HG03159 (cell line): Measurements from ENCODE around the gene RPS27L.
"Not testable (repeated sequence)": the region's sequence is repeated elsewhere in the genome, so short reads cannot be mapped to it uniquely, and the experiment has no call there.

Source experiments
- ATAC-seq: cut with Tn5 transposase; IDR thresholded peaks from one replicate; pipeline ENCODE4 v1.9.1; 2021; ENCODE audit warnings: mild to moderate bottlenecking, moderate library complexity; ENCODE audit not compliant: unreplicated experiment

Gene RPS27L

DNA sequence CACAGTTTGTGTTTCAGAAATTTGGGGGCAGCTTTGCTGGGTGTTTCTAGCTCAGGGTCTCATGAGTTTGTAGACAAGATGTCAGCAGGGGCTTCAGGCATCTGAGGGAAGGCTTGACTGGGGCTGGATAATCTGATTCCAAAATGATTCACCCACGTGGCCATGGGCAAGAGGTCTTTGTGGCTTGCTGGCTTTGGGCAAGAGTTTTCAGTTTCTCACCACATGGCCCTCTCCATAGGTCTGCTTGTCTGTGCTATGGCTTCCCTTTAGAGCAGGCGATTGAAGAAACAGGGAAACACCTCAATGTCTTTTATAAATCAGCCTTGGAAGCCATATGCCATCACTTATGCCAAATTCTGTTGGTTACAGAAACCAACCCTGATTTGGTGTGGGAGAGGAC is 11.9 kb downstream of the RPS27L start:
- no peak for ATAC-seq

DNA sequence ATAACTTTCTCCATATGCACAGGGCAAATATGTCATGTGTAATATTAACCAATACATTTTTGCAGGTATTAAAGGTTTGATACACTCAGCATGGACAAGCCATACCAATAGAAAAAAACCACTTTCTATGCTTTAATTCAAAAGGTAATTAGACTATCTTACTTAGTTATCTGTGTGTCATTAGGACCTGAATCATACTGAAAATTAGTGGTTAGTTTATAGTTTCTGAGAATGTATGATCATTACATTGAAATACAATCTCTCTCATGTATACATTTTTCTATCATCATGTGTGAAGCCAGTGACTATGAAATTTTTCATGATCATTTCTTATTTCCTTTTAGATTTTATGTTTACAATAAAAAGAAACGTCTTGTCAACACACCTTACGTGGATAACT is 16.3 kb downstream of the RPS27L start:
- ATAC-seq = no peak

DNA sequence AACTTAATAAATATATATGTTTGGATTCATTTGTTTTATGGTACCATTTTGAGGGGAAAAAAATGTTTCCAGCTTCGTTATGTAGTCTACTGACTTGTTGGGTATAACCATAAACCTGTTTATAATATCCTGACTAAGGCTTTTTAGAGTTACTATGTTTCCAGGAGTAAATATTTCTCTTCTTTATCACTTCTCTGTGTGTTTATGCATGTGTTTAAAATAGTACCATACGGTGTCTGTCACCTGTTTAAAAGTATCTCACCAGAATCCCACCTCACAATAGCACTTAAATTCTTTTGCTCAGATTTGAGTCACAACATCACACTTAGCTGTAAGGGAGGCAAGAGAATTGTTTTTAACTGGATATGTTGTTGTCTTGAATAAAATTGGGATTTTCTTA is 20.5 kb downstream of the RPS27L start:
- ATAC-seq = no peak

DNA sequence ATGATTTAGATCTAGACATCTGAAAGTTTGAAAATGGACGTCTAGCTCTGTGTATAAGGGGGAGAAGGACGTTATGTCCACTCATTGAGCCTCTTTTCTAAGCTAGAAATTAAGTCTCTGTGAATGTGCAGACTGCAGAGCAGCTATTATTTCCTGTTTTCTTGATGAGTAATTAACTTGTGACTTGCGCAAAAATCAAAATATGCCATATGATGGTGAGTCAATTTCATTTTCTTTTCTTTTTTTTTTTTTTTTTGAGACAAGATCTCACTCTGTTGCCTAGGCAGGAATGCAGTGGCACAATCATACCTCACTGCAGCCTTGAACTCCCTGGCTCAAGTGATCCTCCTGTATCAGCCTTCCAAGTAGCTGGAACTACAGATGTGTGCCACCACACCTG is 21.5 kb downstream of the RPS27L start:
- ATAC-seq = no peak

DNA sequence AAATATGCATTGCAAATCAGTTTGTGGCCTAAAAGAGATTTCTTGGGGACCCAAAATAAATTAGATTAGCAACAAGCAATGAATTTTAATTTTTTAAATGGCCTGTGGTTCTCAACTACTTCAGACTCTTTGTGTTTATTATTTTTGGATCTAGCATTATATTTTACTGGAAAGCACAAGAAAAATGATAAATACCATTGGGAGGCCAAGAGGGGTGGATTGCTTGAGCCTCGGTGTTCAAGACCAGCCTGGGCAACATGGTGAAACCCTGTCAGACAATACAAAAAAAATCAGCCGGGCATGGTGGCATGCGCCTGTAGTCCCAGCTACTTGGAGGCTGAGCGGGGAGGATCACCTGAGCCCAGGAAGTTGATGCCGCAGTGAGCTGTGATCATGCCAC is 22.0 kb downstream of the RPS27L start:
- no peak for ATAC-seq

DNA sequence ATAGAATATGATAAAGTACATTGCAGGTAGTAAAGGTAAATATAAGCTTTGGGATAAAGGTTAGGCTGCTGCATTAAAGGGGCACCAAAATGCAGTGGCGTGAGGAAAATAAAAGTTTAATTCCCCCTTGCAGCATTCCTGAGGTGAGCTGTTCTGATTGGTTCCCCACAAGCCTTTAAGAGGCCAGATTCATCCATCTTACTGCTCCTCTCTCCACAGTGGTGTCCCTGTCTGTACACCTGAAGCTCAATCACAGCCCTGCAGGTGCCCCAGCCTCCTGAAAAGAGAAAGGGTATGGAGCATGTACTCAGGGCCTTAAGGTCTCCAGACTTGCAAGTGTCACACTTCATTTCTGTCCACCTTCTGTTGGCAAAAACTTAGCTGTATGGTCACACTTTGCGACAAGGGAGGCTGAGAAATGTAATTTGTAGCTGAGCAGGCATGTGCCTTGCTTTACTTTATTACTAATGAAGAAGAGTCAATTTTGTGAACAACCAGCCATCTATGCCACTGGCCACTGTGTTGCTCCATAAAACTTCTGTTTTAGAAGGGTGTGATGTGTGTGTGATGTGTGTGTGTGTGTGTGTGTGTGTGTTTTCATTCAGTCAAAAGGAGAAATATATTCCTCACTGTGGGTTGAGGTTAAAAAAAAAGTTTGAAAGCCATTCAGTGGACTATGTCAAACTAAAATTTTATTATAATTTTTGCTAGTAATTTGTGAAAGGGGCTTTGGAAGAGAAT is 22.9 kb downstream of the RPS27L start:
- ATAC-seq = no peak

DNA sequence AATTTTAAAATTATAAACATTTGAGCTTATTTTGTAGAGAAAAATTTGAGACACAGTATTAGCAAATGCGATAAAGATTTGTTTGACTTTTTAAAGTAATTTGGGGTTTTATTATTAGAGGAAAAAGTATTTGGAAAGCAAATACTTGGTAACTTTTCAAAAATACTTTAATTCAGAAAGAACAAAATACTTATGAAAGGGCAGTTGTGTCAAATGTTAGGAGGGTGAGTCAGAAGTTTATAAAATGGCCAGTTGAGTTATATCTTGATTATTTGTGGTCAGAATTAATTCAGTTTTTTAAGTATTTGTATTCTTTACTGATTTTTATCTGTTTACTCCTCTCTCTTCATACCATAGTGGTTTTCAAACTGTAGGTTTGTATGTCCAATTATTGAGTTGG is 23.5 kb downstream of the RPS27L start:
- no peak for ATAC-seq

DNA sequence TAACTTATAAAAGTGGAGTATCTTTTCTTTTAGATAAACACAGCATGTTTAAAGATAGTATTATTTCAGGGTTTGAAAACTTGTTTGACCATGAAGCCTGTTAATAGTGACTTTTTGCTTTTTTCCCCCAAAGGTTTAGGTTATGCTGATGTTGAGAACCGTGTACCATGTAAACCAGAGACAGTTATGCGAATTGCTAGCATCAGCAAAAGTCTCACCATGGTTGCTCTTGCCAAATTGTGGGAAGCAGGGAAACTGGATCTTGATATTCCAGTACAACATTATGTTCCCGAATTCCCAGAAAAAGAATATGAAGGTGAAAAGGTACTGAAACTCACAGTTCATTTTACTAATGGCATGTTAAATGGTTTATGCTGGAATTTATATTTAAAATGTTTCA is 30.6 kb downstream of the RPS27L start:
- ATAC-seq = no peak

DNA sequence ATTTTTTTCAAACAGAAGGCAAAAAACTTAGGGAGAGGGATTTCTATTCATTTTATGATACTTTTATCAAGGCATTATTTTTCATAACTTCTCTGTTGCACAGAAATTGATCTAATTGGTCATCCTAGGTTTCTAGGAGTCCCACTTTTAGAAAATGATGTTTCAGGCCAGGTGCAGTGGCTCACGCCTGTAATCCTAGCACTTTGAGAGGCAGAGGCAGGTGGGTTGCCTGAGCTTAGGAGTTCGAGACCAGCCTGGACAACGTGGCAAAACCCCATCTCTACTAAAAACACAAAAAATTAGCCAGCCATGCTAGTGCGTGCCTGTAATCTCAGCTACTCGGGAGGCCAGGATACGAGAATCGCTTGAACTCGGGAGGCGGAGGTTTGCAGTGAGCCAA is 32.8 kb downstream of the RPS27L start:
- no peak for ATAC-seq

DNA sequence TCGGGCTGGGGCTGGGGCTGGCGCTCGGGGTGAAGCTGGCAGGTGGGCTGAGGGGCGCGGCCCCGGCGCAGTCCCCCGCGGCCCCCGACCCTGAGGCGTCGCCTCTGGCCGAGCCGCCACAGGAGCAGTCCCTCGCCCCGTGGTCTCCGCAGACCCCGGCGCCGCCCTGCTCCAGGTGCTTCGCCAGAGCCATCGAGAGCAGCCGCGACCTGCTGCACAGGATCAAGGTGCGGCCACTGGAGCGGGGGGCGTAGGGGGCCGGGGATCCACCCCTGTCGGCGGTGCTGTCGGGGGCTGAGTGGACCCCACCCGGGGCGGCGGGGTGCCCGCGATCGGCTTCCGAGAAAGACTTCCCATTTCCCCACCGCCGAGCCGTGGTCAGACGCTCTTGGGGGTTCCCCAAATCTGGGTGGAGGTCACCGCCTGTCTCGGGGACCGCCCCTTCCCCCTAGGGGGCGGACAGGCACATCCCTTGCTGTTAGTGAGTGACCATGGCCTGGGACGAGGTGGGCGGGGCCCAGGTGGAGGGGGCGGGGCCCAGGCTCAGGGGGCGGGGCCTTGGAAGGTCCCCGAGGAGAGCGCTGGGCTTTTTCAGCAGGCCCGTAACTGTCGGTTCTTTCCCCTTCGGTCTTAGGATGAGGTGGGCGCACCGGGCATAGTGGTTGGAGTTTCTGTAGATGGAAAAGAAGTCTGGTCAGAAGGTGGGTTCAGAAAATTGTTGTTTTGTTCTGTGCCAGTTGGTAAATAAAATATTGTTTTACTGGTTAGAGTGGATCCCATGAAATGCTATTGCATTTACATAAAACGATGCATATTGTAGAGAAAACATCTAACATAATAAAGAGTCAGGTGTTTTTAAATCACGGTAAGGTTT is 35.0 kb downstream of the RPS27L start:
- peak; percentile 69 for ATAC-seq

DNA sequence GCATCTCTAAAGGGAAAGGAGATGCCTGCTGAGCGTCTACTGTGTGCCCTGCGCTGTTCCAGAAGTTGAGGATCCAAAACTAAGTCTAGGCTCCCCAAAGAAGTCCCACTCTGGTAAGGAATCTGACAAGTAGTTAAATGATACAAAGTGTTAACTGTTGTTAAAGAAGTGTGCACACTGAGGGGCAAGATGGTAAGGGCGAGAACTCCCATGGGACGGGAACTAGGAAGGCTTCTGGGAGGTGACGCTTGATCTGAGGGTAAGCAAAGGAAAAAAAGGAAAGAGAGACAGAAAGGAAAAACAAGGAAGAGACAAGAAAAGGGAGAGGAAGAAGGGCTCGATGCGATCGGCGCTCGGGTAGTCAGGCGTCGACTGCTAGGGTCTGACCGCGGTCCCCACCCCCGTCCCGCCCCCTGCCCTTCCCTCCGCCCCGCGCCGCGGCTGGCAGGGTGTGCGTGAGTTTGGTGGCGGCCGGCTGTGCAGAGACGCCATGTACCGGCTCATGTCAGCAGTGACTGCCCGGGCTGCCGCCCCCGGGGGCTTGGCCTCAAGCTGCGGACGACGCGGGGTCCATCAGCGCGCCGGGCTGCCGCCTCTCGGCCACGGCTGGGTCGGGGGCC is 35.8 kb downstream of the RPS27L start, which contains the start of gene LACTB:
TSS of gene LACTB (plus strand) at position 480 of the 620 bp plus-strand sequence. CDS start at position 491, 11 bp downstream.
- peak; percentile 79 for ATAC-seq

DNA sequence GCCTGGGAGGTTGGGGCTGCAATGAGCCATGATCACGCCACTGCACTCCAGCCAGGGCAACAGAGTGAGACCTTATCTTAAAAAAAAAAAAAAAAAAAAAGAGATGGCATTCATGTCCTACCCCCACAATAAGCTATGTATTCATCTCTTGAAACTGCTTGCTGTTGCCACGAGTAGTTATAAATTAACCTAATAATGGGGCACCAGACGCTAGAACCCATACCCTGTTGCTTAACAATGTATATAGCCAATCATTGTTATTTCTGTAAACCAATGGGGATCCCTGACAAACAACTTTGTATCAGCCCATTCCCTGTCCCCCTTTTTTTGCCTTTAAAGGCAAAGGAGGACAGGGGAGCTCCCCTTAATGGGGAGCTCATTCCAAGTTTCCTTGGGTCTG is 38.4 kb downstream of the RPS27L start:
- no peak for ATAC-seq

DNA sequence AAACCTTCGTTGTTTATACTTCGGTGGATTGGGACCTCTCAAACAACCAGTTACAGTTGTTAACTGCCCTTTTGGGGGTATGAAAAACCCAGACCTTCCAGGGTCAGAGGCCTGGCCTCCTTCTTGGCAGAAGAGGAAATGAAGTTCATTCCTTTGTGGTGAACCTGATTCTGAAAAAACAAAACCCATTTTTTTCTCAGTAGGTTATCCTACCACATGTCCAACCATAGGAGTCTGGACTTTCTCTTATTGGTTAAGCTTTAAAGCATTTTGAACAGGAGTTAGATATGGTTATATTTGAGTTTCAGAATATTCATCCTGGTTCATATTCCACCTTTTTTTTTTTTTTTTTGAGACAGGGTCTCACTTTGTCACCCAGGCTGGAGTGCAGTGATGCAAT is 42.8 kb downstream of the RPS27L start:
- ATAC-seq = no peak

DNA sequence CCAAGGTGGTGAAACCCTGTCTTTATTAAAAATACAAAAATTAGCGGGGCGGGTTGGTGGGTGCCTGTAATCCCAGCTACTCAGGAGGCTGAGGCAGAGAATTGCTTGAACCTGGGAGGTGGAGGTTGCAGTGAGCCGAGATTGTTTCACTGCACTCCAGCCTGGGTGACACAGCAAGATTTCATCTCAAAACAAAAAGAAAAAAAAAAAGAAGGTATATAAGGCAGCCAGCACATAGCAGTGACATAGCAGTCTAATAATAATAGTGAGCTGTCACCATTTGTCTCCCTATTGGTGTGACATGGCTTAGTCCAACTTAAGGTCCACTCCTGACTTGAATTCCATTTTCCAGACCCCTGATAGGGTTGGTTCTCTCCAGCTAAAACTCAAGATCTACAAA is 44.4 kb downstream of the RPS27L start:
- ATAC-seq = no peak

DNA sequence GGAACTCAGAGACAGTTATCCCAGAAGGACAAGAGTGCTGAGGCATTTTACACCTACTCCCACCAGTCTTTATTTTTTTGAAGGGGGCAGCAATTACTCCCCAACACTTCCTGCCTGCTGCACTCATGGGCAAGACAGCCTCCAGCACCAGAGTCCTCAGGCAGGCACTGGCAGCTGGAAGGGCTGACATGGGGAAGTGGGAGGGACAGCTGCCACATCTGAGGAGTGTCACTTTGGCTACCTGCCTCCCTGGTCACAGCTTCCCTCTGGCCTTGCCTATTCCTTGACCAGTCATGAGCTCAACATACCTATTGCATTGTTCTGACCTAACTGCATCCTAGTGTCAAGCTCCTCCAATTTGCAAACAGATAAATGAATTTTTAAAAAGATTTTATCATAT is 45.8 kb downstream of the RPS27L start:
- no peak for ATAC-seq

DNA sequence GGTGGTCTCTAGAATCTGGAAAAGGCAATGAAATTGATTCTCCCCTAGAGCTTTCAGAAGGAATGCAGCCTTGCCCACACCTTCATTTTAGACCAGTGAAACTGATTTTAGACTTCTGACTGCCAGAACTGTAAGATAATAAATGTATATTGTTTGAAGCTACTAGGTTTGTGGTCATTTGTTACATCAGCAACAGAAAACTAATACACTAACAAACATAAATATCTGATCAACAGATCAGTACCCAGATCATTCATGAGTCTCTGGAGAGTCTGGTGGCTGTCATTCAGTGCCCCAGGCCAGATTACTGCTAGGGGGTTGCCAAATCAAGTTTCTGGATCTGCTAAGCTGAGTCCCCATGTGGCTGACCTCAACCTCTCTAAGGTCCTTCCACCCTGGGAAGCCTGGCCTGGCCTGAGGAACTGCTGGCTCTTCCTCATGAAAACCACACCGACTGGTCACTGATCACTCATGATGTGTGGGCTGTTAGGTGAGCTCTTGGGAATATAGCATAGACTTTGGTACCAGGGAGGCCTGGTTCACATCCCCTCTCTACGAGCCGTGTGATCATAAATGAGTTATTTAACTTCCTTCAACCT is 46.8 kb downstream of the RPS27L start:
- no peak for ATAC-seq

DNA sequence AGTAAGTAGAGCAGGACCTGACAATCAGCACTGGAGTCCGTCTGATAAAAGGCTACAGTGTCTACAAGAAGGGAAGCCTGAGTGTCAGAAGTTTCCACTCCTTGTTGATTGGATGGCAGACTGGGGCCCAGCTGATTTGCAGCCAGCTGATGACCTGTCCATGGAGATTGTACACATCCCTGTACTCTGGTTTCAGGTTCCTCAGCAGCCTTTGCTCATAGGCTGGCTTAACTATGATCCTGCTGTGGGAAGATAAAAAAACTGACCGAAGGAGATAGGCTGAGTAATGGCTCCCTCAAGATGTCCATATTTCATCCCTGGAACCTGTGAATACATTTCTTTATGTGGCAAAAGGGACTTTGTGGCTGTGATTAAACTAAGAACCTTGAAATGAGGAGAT is 47.4 kb downstream of the RPS27L start:
- ATAC-seq = no peak

DNA sequence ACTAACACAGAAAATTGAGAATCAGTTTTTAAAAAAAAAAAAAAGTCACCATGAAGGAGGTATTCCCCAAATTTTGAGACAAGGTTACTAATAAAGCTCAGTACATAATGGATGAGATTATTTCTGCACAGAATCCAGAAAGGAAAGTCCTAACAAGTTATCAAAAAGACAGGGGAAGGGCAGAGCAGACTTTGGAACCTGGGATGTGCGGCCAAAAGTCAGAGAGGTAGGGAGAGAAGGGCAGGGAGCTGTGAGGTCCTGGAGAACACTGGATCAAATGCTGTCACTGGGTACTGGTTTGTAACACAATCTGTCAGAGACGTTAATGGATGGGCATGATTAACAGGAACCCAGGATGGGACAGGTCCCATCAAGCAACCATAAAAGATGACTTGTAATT is 47.8 kb downstream of the RPS27L start:
- ATAC-seq = no peak

DNA sequence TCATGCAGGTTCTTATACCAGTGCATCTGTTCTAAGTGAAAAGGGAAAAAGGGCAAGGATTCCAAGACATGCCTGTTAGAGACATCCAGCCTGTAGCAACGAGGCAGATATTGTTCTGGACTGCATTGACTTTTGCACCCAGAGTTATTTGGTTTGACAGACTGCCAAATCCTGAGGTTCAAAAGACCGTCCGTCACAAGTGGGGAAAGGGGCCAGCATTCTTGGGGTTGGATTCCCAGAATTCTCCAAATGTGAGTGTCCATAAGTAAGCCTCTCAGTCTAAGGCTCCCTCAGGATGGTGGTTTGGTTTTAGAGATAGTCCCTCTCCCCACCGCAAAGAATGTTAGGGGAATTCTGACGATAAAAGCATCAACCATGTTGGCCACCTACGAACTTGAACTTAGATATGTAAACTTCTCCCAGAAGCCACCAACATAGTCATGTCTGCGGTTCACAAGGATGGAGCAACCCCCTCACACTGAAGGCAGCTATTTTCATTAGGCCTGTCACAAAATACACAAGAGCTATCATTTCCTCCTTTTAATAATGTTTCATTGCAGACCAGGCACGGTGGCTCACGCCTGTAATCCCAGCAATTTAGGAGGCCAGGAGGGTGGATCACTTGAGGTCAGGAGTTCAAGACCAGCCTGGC is 49.3 kb downstream of the RPS27L start:
- no peak for ATAC-seq

DNA sequence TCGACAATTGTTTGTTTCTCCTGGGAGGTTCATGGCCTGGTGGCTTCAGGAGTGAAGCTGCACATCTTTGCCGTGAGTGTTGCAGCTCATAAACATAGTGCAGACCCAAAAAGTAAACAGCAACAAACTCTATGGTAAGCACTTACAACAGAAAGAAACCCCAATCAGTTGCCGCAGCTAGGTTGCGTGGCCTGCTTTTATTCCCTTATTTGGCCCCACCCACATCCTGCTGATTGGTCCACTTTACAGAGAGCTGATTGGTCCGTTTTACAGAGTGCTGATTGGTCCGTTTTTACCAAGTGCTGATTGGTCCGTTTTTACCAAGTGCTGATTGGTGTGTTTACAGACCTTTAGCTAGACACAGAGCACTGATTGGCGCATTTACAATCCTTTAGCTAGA is 51.9 kb downstream of the RPS27L start:
- not testable (repeated sequence) for ATAC-seq

DNA sequence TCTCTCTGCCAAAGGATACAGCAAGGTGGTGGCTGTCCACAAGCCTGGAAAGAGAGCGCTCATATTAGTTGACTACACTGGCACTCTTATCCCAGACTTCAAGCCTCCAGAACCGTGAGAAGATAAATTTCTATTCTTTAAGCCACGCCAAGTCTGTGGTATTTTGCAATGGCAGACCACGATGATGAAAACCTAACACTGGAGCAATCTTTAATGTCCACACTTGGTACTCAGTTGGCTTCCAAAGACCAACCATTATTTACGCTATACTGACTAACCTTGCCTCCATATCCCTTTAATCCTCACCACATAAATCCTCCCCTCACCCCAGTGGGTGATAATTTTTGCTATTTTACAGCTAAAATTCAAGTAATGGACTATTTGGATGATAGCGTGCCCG is 52.5 kb downstream of the RPS27L start:
- no peak for ATAC-seq
